Gastrocnemius medialis (tissue), 4 donors: ENCODE results near the gene MSANTD7.

Source experiments
- POLR2A ChIP-seq, 2 donors: fragments of 450-650 bp; IDR thresholded peaks; one replicate each; pipeline ENCODE4 v1.6.1; 2017; ENCODE audit warnings: antibody characterized with exemption in 2 of 2, mild to moderate bottlenecking in 2 of 2, moderate library complexity in 2 of 2
- TF ChIP-seq, protein P1 (sequence below), 5 experiments: fragments of 450-650 bp in 3 of 5; fragments of 200-600 bp in 2 of 5; sonication (generic) in 2 of 5; IDR thresholded peaks in 4 of 5; conservative IDR thresholded peaks in 1 of 5; 1 replicate in 4 of 5; 2 replicates in 1 of 5; pipeline ENCODE4 v1.5.1; 2016 to 2019; ENCODE audit warnings: antibody characterized with exemption in 5 of 5, mild to moderate bottlenecking in 3 of 5, moderate library complexity in 3 of 5

- no peak for TF ChIP-seq POLR2A (IDR thresholded peaks at IDR 0.05)
- TF ChIP-seq, protein P1, sequence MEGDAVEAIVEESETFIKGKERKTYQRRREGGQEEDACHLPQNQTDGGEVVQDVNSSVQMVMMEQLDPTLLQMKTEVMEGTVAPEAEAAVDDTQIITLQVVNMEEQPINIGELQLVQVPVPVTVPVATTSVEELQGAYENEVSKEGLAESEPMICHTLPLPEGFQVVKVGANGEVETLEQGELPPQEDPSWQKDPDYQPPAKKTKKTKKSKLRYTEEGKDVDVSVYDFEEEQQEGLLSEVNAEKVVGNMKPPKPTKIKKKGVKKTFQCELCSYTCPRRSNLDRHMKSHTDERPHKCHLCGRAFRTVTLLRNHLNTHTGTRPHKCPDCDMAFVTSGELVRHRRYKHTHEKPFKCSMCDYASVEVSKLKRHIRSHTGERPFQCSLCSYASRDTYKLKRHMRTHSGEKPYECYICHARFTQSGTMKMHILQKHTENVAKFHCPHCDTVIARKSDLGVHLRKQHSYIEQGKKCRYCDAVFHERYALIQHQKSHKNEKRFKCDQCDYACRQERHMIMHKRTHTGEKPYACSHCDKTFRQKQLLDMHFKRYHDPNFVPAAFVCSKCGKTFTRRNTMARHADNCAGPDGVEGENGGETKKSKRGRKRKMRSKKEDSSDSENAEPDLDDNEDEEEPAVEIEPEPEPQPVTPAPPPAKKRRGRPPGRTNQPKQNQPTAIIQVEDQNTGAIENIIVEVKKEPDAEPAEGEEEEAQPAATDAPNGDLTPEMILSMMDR (IDR thresholded peaks at IDR 0.05 in 4 of 5, conservative IDR thresholded peaks at IDR 0.05 in 1 of 5), result no peak
These were observed 35.1 kb downstream of the MSANTD7 start for GRCh38 chr10:14873090-14873760.
